ENCODE measurements around the gene INSR. TPM values are rescaled to one million over a fixed set of nuclear protein-coding genes. Genes with fewer than 3 reads are reported as not detected.

INSR gene
- total RNA-seq, 6 experiments from 2014 or later, result 2.1 to 6.3 (median 2.5) TPM

GRCh38 chr19:7336321-7336973 is 42.2 kb upstream of the INSR start:
- Mint-ChIP-seq H3K9me3 (no peaks in the 10 kb centered on the region), H3K36me3 (ENCODE audit: low read depth) (no peaks in the 10 kb centered on the region)

GRCh38 chr19:7333198-7334118 is 39.2 kb upstream of the INSR start:
- no peaks in the 10 kb centered on the region for H3K36me3 Mint-ChIP-seq (ENCODE audit: low read depth)
- peaks cover 9% of the 10 kb centered on the region for H3K27me3 Mint-ChIP-seq (ENCODE audit: insufficient read depth)
- DNase-seq, result no peak
- TF ChIP-seq CTCF (IDR thresholded peaks at IDR 0.05), result no peak
- H3K4me3 Mint-ChIP-seq, result no peak overlapping the region
- no peaks in the 10 kb centered on the region for H3K9me3 Mint-ChIP-seq
- H3K4me1 Mint-ChIP-seq (ENCODE audit: low read depth), result no peaks in the 10 kb centered on the region
- no peak overlapping the region for H3K27ac Mint-ChIP-seq

More at GRCh38 chr19:7336321-7336973, 42.2 kb upstream of the INSR start:
- H3K4me3 Mint-ChIP-seq, result no peak overlapping the region
- TF ChIP-seq CTCF (IDR thresholded peaks at IDR 0.05), result no peak
- peaks cover 18% of the 10 kb centered on the region for H3K27me3 Mint-ChIP-seq (ENCODE audit: insufficient read depth)
- no peak for DNase-seq
- no peak overlapping the region for H3K27ac Mint-ChIP-seq
- H3K4me1 Mint-ChIP-seq (ENCODE audit: low read depth), result no peaks in the 10 kb centered on the region

- Mint-ChIP-seq H3K27me3 (ENCODE audit: insufficient read depth) (peaks cover 3% of the 10 kb centered on the region), H3K9me3 (no peaks in the 10 kb centered on the region), H3K27ac (no peak overlapping the region), H3K4me3 (no peak overlapping the region), H3K36me3 (ENCODE audit: low read depth) (no peaks in the 10 kb centered on the region), H3K4me1 (ENCODE audit: low read depth) (no peaks in the 10 kb centered on the region)
- no peak for DNase-seq
- no peak for TF ChIP-seq CTCF (IDR thresholded peaks at IDR 0.05)
These were observed 37.2 kb upstream of the INSR start for GRCh38 chr19:7331446-7331845.

GRCh38 chr19:7328647-7329046 is 34.4 kb upstream of the INSR start:
- H3K4me3 Mint-ChIP-seq, result no peak overlapping the region
- no peaks in the 10 kb centered on the region for H3K4me1 Mint-ChIP-seq (ENCODE audit: low read depth)
- no peaks in the 10 kb centered on the region for H3K27me3 Mint-ChIP-seq (ENCODE audit: insufficient read depth)
- no peak for TF ChIP-seq CTCF (IDR thresholded peaks at IDR 0.05)
- H3K27ac Mint-ChIP-seq, result no peak overlapping the region
- no peak for DNase-seq
- H3K36me3 Mint-ChIP-seq (ENCODE audit: low read depth), result no peaks in the 10 kb centered on the region
- H3K9me3 Mint-ChIP-seq, result no peaks in the 10 kb centered on the region

GRCh38 chr19:7327802-7328201 is 33.6 kb upstream of the INSR start:
- no peak for DNase-seq
- H3K27ac Mint-ChIP-seq, result no peak overlapping the region
- no peak for TF ChIP-seq CTCF (IDR thresholded peaks at IDR 0.05)
- no peak overlapping the region for H3K4me3 Mint-ChIP-seq
- no peaks in the 10 kb centered on the region for H3K36me3 Mint-ChIP-seq (ENCODE audit: low read depth)
- no peaks in the 10 kb centered on the region for H3K9me3 Mint-ChIP-seq
- H3K4me1 Mint-ChIP-seq (ENCODE audit: low read depth), result no peaks in the 10 kb centered on the region
- H3K27me3 Mint-ChIP-seq (ENCODE audit: insufficient read depth), result no peaks in the 10 kb centered on the region; the same call in 1 of the 2 replicates
